RWPE2 (cell line): ENCODE measurements around the gene MAP2K3.

Experiments used
- ATAC-seq: fragments of 200-7000 bp; cut with Tn5 transposase; 3 replicates; pipeline ENCODE4 v1.9.1; 2021; ENCODE audit warnings: low read depth
- DNase-seq: peaks from one replicate; pipeline ENCODE4 v3.0.0-alpha.2; 2020; ENCODE audit warnings: low spot score
- H3K27ac ChIP-seq: fragments of 450-650 bp; 2 replicates; pipeline ENCODE4 v1.5.1; 2017; ENCODE audit warnings: mild to moderate bottlenecking; ENCODE audit not compliant: poor library complexity, severe bottlenecking
- H3K27me3 ChIP-seq: fragments of 250-450 bp; sonication (Bioruptor Pico); 2 replicates; pipeline ENCODE4 v1.5.1; 2021; ENCODE audit warnings: mild to moderate bottlenecking, moderate library complexity; ENCODE audit not compliant: insufficient read depth, poor library complexity, severe bottlenecking
- H3K36me3 ChIP-seq: fragments of 250-450 bp; sonication (Bioruptor Pico); 2 replicates; pipeline ENCODE4 v1.5.1; 2020; ENCODE audit warnings: low read depth, mild to moderate bottlenecking, moderate library complexity
- H3K4me1 ChIP-seq: fragments of 250-450 bp; sonication (Bioruptor Pico); 2 replicates; pipeline ENCODE4 v1.5.1; 2021; ENCODE audit warnings: mild to moderate bottlenecking, moderate library complexity; ENCODE audit not compliant: insufficient read depth, poor library complexity, severe bottlenecking
- H3K4me3 ChIP-seq: fragments of 250-450 bp; sonication (Bioruptor Pico); 2 replicates; pipeline ENCODE4 v1.5.1; 2021; ENCODE audit warnings: mild to moderate bottlenecking, moderate library complexity; ENCODE audit not compliant: severe bottlenecking
- H3K9me3 ChIP-seq: fragments of 250-450 bp; sonication (Bioruptor Pico); 2 replicates; pipeline ENCODE4 v1.5.1; 2021; ENCODE audit warnings: mild to moderate bottlenecking, moderate library complexity; ENCODE audit not compliant: severe bottlenecking
- CTCF ChIP-seq: fragments of 450-650 bp; IDR thresholded peaks from one replicate; pipeline ENCODE4 v1.5.1; 2017; ENCODE audit warnings: mild to moderate bottlenecking, moderate library complexity; ENCODE audit not compliant: poor library complexity, severe bottlenecking

Gene MAP2K3

GRCh38 chr17:21252796-21253645 is 31.5 kb upstream of the MAP2K3 start, which contains the start of gene NATD1:
Gene NATD1 (minus strand): TSS chr17:21253410. CDS start chr17:21253264, 146 bp downstream.
- DNase-seq (no peak), ATAC-seq (peak; percentile 56)
- H3K27me3 ChIP-seq = no peaks in the 10 kb centered on the region
- H3K9me3 ChIP-seq = no peaks in the 10 kb centered on the region
- H3K27ac ChIP-seq = no peak within 1 kb of the TSS
- H3K36me3 ChIP-seq = no peaks in the 10 kb centered on the region
- peak within 1 kb of the TSS; percentile 63 for H3K4me3 ChIP-seq
- TF ChIP-seq CTCF = no peak
- H3K4me1 ChIP-seq = peaks cover 21% of the 10 kb centered on the region

GRCh38 chr17:21253646-21254441 is 30.7 kb upstream of the MAP2K3 start:
- H3K27ac ChIP-seq = no peak overlapping the region
- H3K4me1 ChIP-seq = peaks cover 21% of the 10 kb centered on the region
- H3K27me3 ChIP-seq = no peaks in the 10 kb centered on the region
- no peaks in the 10 kb centered on the region for H3K36me3 ChIP-seq
- peak; percentile 54; the same call in 2 of the 3 replicates for ATAC-seq
- no peaks in the 10 kb centered on the region for H3K9me3 ChIP-seq
- no peak for DNase-seq
- no peak for TF ChIP-seq CTCF
- peak overlapping the region; percentile 63 for H3K4me3 ChIP-seq

DNA sequence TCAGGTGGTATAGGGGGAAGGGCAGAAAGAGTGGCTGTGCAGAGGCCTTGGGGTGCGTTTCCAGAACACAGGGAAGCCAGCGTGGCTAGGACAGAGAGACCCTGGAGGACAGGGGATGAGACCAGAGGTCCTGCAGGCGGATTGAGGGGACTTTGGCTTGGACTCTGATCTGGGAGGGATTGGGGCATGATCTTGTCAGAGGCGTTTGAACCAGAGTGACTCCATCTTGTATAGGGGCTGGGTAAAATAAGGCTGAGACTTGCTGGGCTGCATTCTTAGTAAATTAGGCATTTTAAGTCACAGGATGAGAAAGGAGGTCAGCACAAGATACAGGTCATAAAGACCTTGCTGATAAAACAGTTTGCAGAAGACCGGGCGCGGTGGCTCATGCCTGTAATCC is 25.9 kb upstream of the MAP2K3 start:
- TF ChIP-seq CTCF = no peak
- no peaks in the 10 kb centered on the region for H3K27me3 ChIP-seq
- H3K36me3 ChIP-seq = no peaks in the 10 kb centered on the region
- no peak for ATAC-seq
- H3K9me3 ChIP-seq = no peaks in the 10 kb centered on the region
- H3K4me3 ChIP-seq = no peak overlapping the region
- no peak for DNase-seq
- peaks cover 20% of the 10 kb centered on the region for H3K4me1 ChIP-seq
- H3K27ac ChIP-seq = no peak overlapping the region

- Histone ChIP-seq H3K4me3 (no peak overlapping the region), H3K4me1 (peaks cover under 1% of the 10 kb centered on the region), H3K27me3 (no peaks in the 10 kb centered on the region), H3K36me3 (no peaks in the 10 kb centered on the region), H3K9me3 (no peaks in the 10 kb centered on the region), H3K27ac (no peak overlapping the region)
- no peak for TF ChIP-seq CTCF
- DNase-seq = no peak
- ATAC-seq = no peak
Observed at GRCh38 chr17:21262259-21262993, 22.1 kb upstream of the MAP2K3 start.
